NB4 (cell line): ENCODE measurements around the gene NAA30.

ENCODE experiments used
- DNase-seq: peaks from one replicate; pipeline ENCODE4 v3.0.0; 2010; ENCODE audit warnings: low read depth
- H3K4me3 ChIP-seq: one replicate; pipeline ENCODE4 v1.5.1; 2011; ENCODE audit warnings: mild to moderate bottlenecking, low read depth, low read length, moderate library complexity
- MYC ChIP-seq: IDR thresholded peaks from 2 replicates; pipeline ENCODE4 v1.6.1; 2011; ENCODE audit warnings: low read depth, low read length
- POLR2A ChIP-seq: IDR thresholded peaks from 2 replicates; pipeline ENCODE4 v1.6.1; 2011; ENCODE audit warnings: mild to moderate bottlenecking; ENCODE audit not compliant: insufficient read length; ENCODE audit errors: extremely low read depth
- TF ChIP-seq, protein P1 (sequence below): IDR thresholded peaks from 2 replicates; pipeline ENCODE4 v1.6.1; 2011; ENCODE audit warnings: low read depth, low read length
- TF ChIP-seq, protein P2 (sequence below): IDR thresholded peaks from one replicate; pipeline ENCODE4 v1.5.1; 2012; ENCODE audit warnings: low read depth, low read length

The NAA30 gene

DNA sequence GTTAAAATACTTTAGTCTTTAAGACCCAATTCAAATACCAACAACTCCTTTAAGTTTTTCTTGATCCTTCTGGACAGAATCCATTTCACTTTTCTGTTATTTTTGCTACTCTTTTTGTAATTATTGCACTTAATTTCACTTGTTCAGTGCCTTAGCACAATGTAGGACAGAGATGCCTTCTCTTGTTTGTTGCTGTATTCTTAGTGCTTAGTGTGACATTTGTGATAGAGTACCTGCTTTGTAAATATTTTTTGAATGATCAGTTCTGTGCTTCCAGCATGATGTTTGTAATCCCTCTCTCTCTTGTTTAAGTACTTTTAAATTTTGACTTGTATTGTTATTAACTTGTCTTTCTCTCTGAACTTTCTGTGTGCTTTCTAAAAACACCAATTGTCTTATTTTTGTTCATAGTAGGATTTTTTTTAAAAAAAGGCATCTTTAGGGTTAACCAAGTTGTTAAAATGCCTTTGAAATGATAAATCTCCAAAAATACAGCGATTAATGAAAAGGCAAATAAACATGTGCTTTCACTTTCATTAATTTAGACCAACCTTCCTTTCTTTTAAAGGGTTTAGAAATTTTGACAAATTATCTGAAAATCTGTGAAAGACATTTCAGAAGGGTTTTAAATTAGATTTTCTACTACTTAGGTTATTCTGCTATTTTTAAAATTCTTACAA lies 11.9 kb downstream of the NAA30 start:
- no peak for DNase-seq
- TF ChIP-seq, protein P1, sequence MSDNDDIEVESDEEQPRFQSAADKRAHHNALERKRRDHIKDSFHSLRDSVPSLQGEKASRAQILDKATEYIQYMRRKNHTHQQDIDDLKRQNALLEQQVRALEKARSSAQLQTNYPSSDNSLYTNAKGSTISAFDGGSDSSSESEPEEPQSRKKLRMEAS, result no peak
- TF ChIP-seq, protein P2, sequence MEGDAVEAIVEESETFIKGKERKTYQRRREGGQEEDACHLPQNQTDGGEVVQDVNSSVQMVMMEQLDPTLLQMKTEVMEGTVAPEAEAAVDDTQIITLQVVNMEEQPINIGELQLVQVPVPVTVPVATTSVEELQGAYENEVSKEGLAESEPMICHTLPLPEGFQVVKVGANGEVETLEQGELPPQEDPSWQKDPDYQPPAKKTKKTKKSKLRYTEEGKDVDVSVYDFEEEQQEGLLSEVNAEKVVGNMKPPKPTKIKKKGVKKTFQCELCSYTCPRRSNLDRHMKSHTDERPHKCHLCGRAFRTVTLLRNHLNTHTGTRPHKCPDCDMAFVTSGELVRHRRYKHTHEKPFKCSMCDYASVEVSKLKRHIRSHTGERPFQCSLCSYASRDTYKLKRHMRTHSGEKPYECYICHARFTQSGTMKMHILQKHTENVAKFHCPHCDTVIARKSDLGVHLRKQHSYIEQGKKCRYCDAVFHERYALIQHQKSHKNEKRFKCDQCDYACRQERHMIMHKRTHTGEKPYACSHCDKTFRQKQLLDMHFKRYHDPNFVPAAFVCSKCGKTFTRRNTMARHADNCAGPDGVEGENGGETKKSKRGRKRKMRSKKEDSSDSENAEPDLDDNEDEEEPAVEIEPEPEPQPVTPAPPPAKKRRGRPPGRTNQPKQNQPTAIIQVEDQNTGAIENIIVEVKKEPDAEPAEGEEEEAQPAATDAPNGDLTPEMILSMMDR, result no peak
- TF ChIP-seq POLR2A (no peak), MYC (no peak)
- no peak overlapping the region for H3K4me3 ChIP-seq

DNA sequence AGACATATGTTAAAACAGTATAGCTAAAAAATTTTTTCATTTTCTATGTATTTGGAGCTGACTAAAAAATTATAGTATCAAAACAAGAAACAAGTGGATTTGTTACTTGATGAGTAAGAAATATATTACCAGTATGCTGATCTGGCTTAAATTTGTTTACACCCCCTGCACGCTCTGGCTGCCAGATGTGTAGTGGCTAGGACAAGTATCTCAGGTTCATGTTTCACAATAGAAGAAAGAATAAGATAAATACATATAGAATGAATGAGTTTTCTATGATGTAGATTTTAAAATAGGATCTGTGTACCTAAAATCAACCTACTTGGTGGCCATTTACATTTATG lies 13.1 kb downstream of the NAA30 start:
- TF ChIP-seq, protein P1, result no peak
- TF ChIP-seq, protein P2, result no peak
- TF ChIP-seq MYC (no peak), POLR2A (no peak)

DNA sequence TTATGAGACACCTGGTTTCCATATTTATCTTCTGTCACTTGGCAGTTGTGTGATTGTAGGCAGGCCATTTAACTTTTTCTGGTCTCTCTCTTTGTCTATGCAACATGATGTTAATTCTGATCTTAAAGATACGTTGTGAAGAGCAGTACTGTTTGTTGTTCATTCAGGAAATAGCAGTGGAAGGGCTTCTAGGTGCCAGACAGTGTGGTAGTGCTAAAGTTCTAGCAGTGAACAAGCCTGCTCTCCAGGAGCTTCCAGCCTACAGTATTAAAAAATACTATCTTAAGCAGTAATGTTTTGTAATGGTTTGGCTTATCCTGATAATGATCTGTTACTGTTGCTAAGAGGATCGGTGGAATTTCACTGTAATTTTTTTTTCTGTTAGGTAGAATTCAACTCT lies 15.2 kb downstream of the NAA30 start:
- TF ChIP-seq MYC (no peak), POLR2A (no peak)
- TF ChIP-seq, protein P1, result no peak
- TF ChIP-seq, protein P2, result no peak
- no peak overlapping the region for H3K4me3 ChIP-seq
- no peak for DNase-seq

More for the DNA sequence above, 13.1 kb downstream of the NAA30 start:
- no peak overlapping the region for H3K4me3 ChIP-seq
- DNase-seq, result no peak

DNA sequence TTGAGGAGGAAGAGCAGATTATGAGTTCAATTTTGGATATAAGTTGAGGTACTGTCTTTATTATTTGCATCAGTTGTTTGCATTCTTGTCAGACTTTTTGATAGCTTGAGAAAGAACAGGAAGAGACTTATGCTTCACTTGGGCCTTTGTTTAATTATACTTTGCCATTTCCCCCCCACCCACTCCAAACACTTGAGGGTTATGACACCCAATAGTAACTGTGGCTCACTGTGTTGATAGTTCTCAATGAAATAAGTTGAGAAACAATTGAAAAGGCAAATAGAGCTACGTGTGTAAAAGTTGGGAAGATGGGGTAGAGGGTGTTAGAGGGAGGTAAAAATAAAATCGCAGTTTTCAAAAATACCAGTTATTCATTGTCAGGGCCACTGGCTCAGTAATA lies 17.7 kb downstream of the NAA30 start:
- no peak for DNase-seq
- TF ChIP-seq MYC (no peak), POLR2A (no peak)
- TF ChIP-seq, protein P2, result no peak
- TF ChIP-seq, protein P1, result no peak
- H3K4me3 ChIP-seq, result no peak overlapping the region

DNA sequence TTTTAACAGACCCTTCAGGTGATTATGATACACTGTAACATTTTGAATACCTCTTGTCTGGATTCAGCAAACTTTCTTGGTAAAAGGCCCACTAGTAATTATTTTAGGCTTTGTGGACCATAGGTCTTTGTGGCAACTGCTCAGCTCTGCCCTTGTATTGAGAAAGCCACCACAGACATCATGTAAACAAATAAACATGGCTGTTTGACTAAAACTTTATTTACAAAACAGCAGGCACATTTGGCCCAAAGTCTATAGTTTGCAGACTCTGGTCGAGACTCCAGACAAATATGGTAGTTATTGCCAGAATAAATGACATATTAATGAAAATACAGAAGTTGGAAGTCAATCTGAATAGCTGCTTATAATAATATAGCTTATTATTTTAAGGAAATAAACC lies 18.2 kb downstream of the NAA30 start:
- no peak for DNase-seq
- H3K4me3 ChIP-seq, result no peak overlapping the region
- no peak for TF ChIP-seq MYC
- TF ChIP-seq, protein P1, result no peak
- TF ChIP-seq POLR2A, result no peak
- TF ChIP-seq, protein P2, result no peak

DNA sequence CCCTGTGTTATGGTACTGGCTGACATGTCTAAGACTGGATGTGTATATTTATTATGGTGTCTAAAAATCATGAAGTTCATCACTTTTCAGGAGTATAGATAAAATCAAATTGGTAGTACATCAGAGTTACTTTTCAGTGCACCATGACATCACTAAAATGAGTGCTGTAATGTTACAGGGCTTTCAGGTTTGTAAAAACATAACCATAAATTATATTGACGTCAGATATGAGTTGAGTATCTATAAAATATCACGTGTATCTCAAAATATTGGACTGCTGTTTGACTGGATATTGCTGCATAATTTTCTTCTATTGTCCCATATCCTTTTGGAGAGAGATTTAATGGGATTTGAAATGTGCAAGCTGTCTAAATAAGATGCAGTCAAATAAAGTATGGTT lies 22.0 kb downstream of the NAA30 start:
- TF ChIP-seq, protein P2, result no peak
- TF ChIP-seq, protein P1, result no peak
- TF ChIP-seq POLR2A (no peak), MYC (no peak)
- no peak overlapping the region for H3K4me3 ChIP-seq
- no peak for DNase-seq
